NCI-H510A (cell line): ENCODE data around the gene TMEM229B.
"Not testable (repeated sequence)": the region's sequence is repeated elsewhere in the genome, so short reads cannot be mapped to it uniquely, and the experiment has no call there.

ENCODE experiments used
- DNase-seq: peaks from one replicate; lab custom pipeline; 2025; lab: John Stamatoyannopoulos, UW

Gene TMEM229B

DNA sequence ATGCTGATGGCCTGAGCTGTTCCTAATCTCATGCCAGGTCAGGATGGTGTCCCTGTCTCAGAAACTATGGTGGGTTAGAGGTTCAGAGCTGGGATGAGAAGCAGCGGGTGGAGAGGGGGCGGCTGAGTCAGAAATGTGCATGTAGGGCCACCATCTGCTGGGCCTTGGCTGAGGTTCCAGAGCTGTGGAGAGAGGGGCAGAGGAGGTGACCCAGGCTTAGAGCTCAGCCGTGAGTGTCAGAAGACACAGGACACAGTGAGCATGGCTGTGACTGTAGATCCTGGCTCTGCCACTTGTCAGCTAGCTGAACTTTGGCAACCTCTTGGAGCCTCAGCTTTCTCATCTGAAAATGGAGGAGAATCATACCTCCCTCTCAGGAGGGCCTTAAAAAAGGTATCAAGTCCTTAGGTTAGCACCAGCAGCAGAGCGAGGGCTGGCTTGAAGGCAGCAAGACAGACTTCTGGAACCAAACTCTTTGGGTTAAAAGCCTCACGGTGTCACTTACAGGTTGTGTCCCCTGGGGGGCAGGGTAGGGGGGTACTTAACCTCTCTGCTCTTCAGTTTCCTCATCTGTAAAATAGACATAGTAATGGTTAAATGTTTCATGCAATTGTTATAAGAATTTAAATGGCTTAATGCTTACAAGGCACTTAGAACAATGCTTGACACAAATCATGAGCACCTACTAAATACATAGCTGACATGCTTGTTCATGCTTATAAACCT, 34.8 kb downstream of the TMEM229B start:
- DNase-seq, result no peak

GRCh38 chr14:67451667-67452066, 36.9 kb downstream of the TMEM229B start:
- not testable (repeated sequence) for DNase-seq

GRCh38 chr14:67449096-67449495, 39.4 kb downstream of the TMEM229B start:
- DNase-seq, result no peak

- DNase-seq, result no peak
Observed at GRCh38 chr14:67447033-67447381, 41.5 kb downstream of the TMEM229B start.

DNA sequence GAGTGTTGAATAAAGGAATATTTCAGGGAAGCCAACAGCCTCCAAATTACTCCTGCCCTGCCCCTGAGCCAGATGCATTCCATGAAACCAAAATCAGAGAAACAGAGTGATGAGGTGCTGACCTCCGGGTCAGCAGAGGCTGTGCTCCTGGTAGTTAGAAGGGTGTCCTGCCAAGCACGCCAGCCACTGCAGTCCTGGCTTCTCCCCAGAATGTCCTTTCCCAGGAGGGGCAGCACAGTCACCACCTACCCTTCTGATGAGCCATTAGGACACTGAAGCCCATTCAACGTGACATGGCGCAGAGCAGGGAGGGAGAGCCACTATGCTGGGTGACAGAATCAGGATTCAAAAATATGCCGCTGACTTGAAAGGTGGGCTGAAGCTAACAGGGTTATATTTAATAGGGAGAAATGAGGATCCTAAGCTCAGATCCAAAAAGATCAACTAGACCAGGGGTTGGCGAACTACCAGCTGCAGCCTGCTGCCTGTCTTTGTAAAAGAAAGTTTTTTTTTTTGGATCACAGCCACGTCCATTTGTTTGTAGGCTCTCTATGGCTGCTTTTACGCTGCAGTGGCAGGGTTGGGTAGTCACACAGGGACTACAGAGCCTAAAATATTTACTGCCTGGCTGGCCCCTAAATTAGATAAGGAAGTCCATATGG, 42.0 kb downstream of the TMEM229B start:
- DNase-seq, result no peak

GRCh38 chr14:67444395-67444794, 44.1 kb downstream of the TMEM229B start:
- DNase-seq, result no peak

DNA sequence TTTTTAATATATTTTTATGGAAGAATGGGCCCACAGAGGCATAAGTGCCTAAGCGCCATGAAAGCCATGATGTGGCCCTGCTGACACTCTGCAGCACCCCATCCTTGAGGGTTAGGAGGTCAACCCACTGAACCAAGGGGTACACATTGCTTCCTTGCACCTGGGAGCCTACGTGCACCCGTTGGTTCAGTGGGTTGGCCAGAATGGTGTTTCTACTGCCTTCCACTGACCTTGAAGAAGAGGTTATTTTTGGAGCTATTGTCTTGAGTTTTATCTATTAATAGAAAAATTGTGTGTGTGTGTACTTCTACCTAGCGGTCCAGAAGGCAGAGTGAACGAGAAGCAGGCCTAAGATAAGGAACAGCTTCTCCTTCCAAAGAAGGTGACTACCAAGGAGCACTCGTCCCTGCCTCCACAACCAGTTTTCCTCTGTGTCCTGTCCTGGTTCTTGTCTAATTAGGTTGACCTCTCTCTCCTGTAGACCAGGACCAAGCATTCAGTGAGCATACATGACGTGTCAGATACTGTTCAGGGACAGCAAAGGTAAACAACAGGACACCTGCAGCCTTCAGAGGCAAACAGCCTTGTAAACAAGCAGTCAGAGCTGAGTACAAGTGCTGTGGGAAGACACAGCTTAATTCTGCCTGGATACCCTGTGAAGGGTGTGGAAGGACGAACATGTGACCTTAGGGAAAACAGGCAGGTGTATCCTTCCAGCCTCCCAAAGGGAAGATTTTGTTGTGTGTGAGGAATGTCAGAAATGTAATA, 46.2 kb downstream of the TMEM229B start:
- DNase-seq, result peak; percentile 79

DNA sequence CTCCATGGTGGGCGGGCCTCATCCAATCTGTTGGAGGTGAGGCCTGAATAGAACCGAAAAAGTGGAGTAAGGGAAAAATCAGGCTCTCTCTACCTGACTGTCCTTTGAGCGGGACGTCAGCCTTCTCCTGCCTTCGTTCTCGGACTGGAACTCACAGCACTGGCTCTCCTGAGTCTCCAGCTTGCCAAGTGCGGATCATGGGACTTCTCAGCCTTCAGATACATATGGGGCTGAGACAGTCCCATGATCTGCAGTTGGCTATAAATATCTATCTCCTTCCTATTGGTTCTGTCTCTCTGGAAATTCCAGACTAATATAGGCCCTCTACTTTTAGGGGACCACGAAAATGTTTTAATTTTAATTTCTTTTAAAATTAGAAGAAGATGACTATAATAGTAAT, 46.8 kb downstream of the TMEM229B start:
- DNase-seq, result no peak

DNA sequence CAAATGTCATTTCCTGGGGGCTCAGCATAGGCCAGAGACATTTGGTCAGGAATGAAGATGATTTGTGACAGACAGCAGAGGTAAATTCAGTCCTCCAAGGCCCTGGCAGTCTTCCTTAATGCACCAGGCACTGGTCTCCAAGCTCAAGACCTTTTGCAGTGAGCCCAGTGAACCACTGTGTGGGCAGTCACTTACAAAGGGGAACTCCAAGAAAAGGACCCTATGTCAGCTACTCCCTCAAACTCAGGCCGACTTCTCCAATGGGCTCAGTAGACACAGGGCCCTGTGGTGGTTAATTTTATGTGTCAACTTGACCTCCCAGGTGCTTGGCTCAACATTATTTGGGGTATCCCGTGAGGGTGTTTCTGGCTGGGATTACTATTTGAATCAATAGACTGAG, 47.3 kb downstream of the TMEM229B start:
- no peak for DNase-seq

- peak; percentile 47 for DNase-seq
Observed at GRCh38 chr14:67440513-67440912, 48.0 kb downstream of the TMEM229B start.

DNA sequence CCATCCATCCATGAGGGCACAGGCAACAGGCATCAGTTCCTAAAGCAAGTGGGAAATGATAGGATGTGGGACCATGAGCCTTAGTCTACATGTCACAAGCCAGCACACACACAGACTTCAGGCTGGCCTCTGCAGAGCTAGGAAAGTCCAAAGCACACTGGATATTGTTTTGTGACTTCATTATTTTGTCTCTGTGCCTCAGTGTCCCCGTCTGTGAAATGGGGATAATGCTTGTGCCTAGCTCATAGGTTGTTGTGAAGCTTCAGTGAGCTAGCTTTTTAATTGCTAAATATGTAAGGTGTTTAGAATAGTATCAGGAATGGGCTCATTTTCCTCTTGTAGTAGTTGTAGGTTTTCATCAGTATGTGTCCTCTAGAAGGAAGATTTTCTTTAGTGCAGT, 49.6 kb downstream of the TMEM229B start:
- DNase-seq, result no peak

DNA sequence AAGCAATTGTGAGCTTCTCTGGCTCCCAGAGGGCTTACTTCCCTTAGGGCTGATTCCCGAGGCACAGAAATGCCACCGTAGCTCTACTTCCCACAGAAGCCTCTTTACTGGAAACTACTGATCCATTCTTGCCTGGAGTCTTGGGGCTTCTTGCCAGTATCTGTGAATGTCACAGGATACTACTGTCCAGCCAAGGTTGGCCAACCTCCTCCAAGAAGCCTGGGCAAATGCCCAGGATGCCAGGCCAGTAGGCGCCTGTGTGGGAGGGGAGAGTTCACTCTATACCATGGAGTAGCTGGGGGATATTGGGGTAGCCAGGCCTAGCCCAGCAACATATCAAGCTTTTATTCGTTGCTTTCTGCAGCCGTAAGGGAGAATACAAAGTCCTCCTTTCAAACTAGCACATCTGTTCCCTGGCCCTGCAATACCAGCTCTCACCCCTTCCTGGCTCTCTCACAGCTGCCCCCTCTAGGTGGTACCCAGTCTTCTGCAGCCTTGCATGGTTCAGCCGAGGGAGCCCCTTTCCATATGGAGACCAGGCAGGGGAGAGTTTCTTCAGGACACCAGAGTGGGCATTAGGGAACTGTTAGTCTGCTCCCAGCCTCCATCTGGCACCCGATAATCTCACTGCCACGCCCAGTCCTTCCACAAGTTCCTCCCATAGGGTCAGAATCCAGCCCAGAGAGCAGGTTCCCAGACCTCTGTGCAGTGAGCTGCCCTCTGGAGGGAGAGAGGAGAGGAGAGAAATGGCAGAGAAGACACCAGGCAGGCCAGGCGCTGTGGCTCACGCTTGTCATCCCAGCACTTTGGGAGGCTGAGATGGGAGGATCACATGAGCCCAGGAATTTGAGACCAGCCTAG, 52.3 kb downstream of the TMEM229B start:
- no peak for DNase-seq

DNA sequence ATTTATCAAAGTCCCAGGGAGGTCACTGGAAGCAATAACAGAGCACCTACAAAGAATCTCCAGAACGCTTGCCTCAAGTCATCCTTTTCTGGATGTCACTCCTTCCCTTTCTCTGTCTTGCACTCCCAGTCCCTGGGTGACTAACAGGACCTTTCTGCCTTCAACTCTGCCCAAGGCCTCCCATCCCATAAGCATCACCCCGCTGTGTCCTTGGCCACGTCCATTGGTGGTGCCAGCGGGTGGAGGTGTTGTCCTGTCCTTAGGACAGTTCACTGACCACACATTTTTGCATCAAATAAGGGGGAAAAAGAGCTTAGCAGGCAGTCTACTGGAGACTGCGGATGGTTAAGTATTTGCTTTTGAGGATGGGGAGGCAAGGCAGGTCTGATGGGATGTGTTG, 52.9 kb downstream of the TMEM229B start:
- no peak for DNase-seq

- no peak for DNase-seq
Observed at GRCh38 chr14:67432050-67432564, 56.4 kb downstream of the TMEM229B start.

GRCh38 chr14:67429510-67430205, 58.9 kb downstream of the TMEM229B start:
- DNase-seq, result no peak

GRCh38 chr14:67428501-67429031, 60.0 kb downstream of the TMEM229B start:
- no peak for DNase-seq

DNA sequence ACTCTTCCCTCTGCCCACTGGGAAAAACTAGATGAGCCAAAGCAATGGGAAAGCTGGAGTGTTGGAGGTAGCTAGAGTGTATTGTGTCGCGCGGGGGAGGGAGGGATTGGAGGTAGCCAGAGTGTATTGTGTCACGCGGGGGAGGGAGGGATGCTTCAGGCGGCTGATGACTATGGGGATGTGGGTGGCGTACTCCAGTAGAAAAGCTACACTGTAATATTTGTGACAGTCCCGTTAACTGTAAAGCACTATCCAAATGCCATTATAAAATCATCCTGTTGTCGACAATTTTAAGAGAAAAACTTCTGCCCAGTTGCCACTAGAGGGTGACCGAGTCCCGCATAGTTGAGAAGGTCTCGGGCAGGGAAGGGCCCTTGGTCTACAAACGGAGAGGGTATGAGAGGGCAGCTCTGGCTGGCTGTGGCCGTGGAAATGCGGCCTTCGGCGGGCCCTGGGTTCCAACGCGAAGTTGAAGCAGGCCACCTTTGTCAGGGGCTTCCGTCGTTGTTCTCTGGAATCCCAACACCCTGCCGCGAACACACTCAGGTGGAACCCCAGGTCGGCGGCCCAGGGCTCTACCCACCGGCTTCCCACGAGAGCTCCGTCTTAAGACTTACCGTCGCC, 61.4 kb downstream of the TMEM229B start:
- peak; percentile 58 for DNase-seq

GRCh38 chr14:67426161-67426560, 62.4 kb downstream of the TMEM229B start:
- no peak for DNase-seq

GRCh38 chr14:67425608-67426007, 62.9 kb downstream of the TMEM229B start:
- DNase-seq, result no peak

DNA sequence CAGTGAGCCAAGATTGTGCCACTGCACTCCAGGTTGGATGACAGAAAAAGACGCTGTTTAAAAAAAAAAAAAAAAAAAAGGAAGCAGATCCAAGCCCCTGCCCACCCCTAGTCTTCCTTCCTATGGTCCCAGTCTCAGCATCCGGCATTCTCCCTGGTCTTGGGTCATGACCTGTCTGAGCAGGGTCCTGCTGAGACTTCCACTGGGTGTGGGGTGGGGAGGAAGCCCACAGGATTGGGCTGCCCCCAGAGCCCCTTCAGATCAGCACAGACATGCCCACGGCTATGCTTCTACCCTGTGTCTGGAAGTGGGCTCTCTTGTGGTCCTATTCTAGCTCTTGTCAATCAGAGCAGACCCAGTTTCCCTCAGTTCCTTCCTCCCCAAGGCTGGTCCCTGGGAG, 64.0 kb downstream of the TMEM229B start:
- no peak for DNase-seq

- no peak for DNase-seq
Observed at GRCh38 chr14:67423424-67423823, 65.1 kb downstream of the TMEM229B start.
